HEK293 (cell line): ENCODE measurements around the gene SPDYC.

ENCODE experiments used
- CTCF ChIA-PET: fragments of 350-600 bp; formaldehyde crosslinking; extraction: SDS; loops from one replicate; lab custom pipeline; 2021; ENCODE audit warnings: antibody characterized with exemption; lab: Yijun Ruan, JAX
- POLR2A ChIA-PET: fragments of 300-600 bp; formaldehyde crosslinking; extraction: SDS; loops from one replicate; lab custom pipeline; 2020; ENCODE audit warnings: antibody characterized with exemption, inconsistent platforms; lab: Yijun Ruan, JAX
- H3K27ac ChIP-seq: fragments of 200-500 bp; sonication (Bioruptor generic); 2 replicates; pipeline ENCODE4 v1.5.1; 2014; ENCODE audit warnings: low read depth, low read length, control low read depth, inconsistent platforms; ENCODE audit errors: extremely low read depth
- H3K36me3 ChIP-seq, 2 experiments: fragments of 200-500 bp in 1 of 2; sonication (Bioruptor generic) in 1 of 2; 1 replicate in 1 of 2; 2 replicates in 1 of 2; pipeline ENCODE4 v1.5.1; 2014 to 2017; ENCODE audit warnings: inconsistent platforms in 2 of 2, low read length in 2 of 2; ENCODE audit not compliant: control insufficient read depth in 2 of 2, insufficient read depth in 1 of 2
- H3K4me1 ChIP-seq: fragments of 200-500 bp; sonication (Bioruptor generic); 2 replicates; pipeline ENCODE4 v1.5.1; 2014; ENCODE audit warnings: mild to moderate bottlenecking, low read length, inconsistent platforms; ENCODE audit not compliant: control insufficient read depth, insufficient read depth
- H3K4me3 ChIP-seq: 2 replicates; pipeline ENCODE4 v1.5.1; 2011; ENCODE audit warnings: low read depth, mild to moderate bottlenecking, control low read depth, low read length, moderate library complexity
- H3K9me3 ChIP-seq: fragments of 200-500 bp; sonication (Bioruptor generic); 2 replicates; pipeline ENCODE4 v1.5.1; 2014; ENCODE audit warnings: low read depth, low read length, inconsistent platforms; ENCODE audit not compliant: control insufficient read depth, insufficient read depth
- BCL11B ChIP-seq: fragments of 450-650 bp; formaldehyde crosslinking; IDR thresholded peaks from 2 replicates; pipeline ENCODE4 v1.5.1; 2016; ENCODE audit warnings: low read depth, missing biosample characterization, missing genetic modification characterization
- GLIS1 ChIP-seq: fragments of 450-650 bp; formaldehyde crosslinking; IDR thresholded peaks from 2 replicates; pipeline ENCODE4 v1.5.1; 2016; ENCODE audit warnings: missing biosample characterization, missing genetic modification characterization
- GLIS2 ChIP-seq: fragments of 450-650 bp; formaldehyde crosslinking; IDR thresholded peaks from 2 replicates; pipeline ENCODE4 v1.5.1; 2016; ENCODE audit warnings: missing biosample characterization, missing genetic modification characterization
- KLF1 ChIP-seq: fragments of 450-650 bp; formaldehyde crosslinking; IDR thresholded peaks from 2 replicates; pipeline ENCODE4 v1.5.1; 2016; ENCODE audit warnings: missing biosample characterization, missing genetic modification characterization
- KLF7 ChIP-seq: fragments of 450-650 bp; formaldehyde crosslinking; IDR thresholded peaks from 2 replicates; pipeline ENCODE4 v1.5.1; 2016; ENCODE audit warnings: missing biosample characterization, missing genetic modification characterization, borderline replicate concordance
- KLF8 ChIP-seq: fragments of 450-650 bp; formaldehyde crosslinking; IDR thresholded peaks from 2 replicates; pipeline ENCODE4 v1.5.1; 2016; ENCODE audit warnings: missing biosample characterization, missing genetic modification characterization
- MEIS1 ChIP-seq: sonication (generic); formaldehyde crosslinking; IDR thresholded peaks from 2 replicates; pipeline ENCODE4 v1.8.1; 2022; ENCODE audit warnings: missing genetic modification reagents, mild to moderate bottlenecking, borderline replicate concordance
- PRDM1 ChIP-seq: fragments of 450-650 bp; formaldehyde crosslinking; IDR thresholded peaks from 2 replicates; pipeline ENCODE4; 2016; ENCODE audit warnings: missing biosample characterization, missing genetic modification characterization
- SALL2 ChIP-seq: fragments of 450-650 bp; formaldehyde crosslinking; IDR thresholded peaks from 2 replicates; pipeline ENCODE4 v1.5.0; 2017; ENCODE audit warnings: missing biosample characterization, mild to moderate bottlenecking, missing genetic modification characterization, borderline replicate concordance
- SCRT1 ChIP-seq: fragments of 450-650 bp; formaldehyde crosslinking; IDR thresholded peaks from 2 replicates; pipeline ENCODE4 v1.5.1; 2016; ENCODE audit warnings: missing biosample characterization, missing genetic modification characterization, borderline replicate concordance
- YY1 ChIP-seq: fragments of 450-650 bp; formaldehyde crosslinking; IDR thresholded peaks from 2 replicates; pipeline ENCODE4 v1.5.1; 2018; ENCODE audit warnings: missing biosample characterization, missing genetic modification characterization
- ZFP69B ChIP-seq: fragments of 450-650 bp; formaldehyde crosslinking; IDR thresholded peaks from 2 replicates; pipeline ENCODE4 v1.5.1; 2016; ENCODE audit warnings: missing biosample characterization, missing genetic modification characterization
- ZIC2 ChIP-seq: fragments of 450-650 bp; formaldehyde crosslinking; IDR thresholded peaks from 2 replicates; pipeline ENCODE4 v1.5.1; 2016; ENCODE audit warnings: missing biosample characterization, missing genetic modification characterization
- ZNF112 ChIP-seq: fragments of 450-650 bp; formaldehyde crosslinking; IDR thresholded peaks from 2 replicates; pipeline ENCODE4 v1.5.0; 2017; ENCODE audit warnings: missing biosample characterization, missing genetic modification characterization
- ZNF132 ChIP-seq: fragments of 450-650 bp; formaldehyde crosslinking; IDR thresholded peaks from 2 replicates; pipeline ENCODE4 v1.5.1; 2017; ENCODE audit warnings: missing biosample characterization, missing genetic modification characterization, borderline replicate concordance
- ZNF155 ChIP-seq: fragments of 450-650 bp; formaldehyde crosslinking; IDR thresholded peaks from 2 replicates; pipeline ENCODE4 v1.5.1; 2016; ENCODE audit warnings: missing biosample characterization, missing genetic modification characterization
- ZNF175 ChIP-seq: fragments of 450-650 bp; formaldehyde crosslinking; IDR thresholded peaks from 2 replicates; pipeline ENCODE4 v1.5.1; 2016; ENCODE audit warnings: missing biosample characterization, missing genetic modification characterization
- ZNF19 ChIP-seq: fragments of 450-650 bp; formaldehyde crosslinking; IDR thresholded peaks from 2 replicates; pipeline ENCODE4; 2016; ENCODE audit warnings: missing biosample characterization, missing genetic modification characterization, low read depth
- ZNF214 ChIP-seq: fragments of 450-650 bp; formaldehyde crosslinking; IDR thresholded peaks from 2 replicates; pipeline ENCODE4 v1.5.1; 2017; ENCODE audit warnings: missing biosample characterization, mild to moderate bottlenecking, missing genetic modification characterization, borderline replicate concordance
- ZNF266 ChIP-seq: fragments of 450-650 bp; formaldehyde crosslinking; IDR thresholded peaks from 2 replicates; pipeline ENCODE4 v1.5.1; 2016; ENCODE audit warnings: missing biosample characterization, missing genetic modification characterization, low read depth
- ZNF341 ChIP-seq: fragments of 450-650 bp; formaldehyde crosslinking; IDR thresholded peaks from 2 replicates; pipeline ENCODE4; 2016; ENCODE audit warnings: low read depth, missing biosample characterization, missing genetic modification characterization
- ZNF48 ChIP-seq: fragments of 450-650 bp; formaldehyde crosslinking; IDR thresholded peaks from 2 replicates; pipeline ENCODE4 v1.5.1; 2016; ENCODE audit warnings: missing biosample characterization, missing genetic modification characterization
- ZNF510 ChIP-seq: fragments of 450-650 bp; formaldehyde crosslinking; IDR thresholded peaks from 2 replicates; pipeline ENCODE4 v1.5.1; 2018; ENCODE audit warnings: mild to moderate bottlenecking, missing genetic modification characterization, missing biosample characterization; ENCODE audit not compliant: insufficient replicate concordance
- ZNF600 ChIP-seq: fragments of 450-650 bp; formaldehyde crosslinking; IDR thresholded peaks from 2 replicates; pipeline ENCODE4 v1.5.1; 2016; ENCODE audit warnings: missing biosample characterization, missing genetic modification characterization
- ZNF701 ChIP-seq: fragments of 450-650 bp; formaldehyde crosslinking; IDR thresholded peaks from 2 replicates; pipeline ENCODE4 v1.5.1; 2016; ENCODE audit warnings: missing biosample characterization, missing genetic modification characterization
- ZNF791 ChIP-seq: fragments of 450-650 bp; formaldehyde crosslinking; IDR thresholded peaks from 2 replicates; pipeline ENCODE4 v1.5.1; 2016; ENCODE audit warnings: missing biosample characterization, missing genetic modification characterization
- ZNF837 ChIP-seq: fragments of 450-650 bp; formaldehyde crosslinking; IDR thresholded peaks from 2 replicates; pipeline ENCODE4 v1.5.1; 2016; ENCODE audit warnings: missing biosample characterization, missing genetic modification characterization
- TF ChIP-seq, protein P1 (sequence below): fragments of 450-650 bp; IDR thresholded peaks from 2 replicates; pipeline ENCODE4 v1.5.1; 2018; ENCODE audit warnings: missing biosample characterization, mild to moderate bottlenecking, missing genetic modification characterization
- TF ChIP-seq, protein P2 (sequence below): fragments of 450-650 bp; formaldehyde crosslinking; IDR thresholded peaks from 2 replicates; pipeline ENCODE4 v1.5.1; 2016; ENCODE audit warnings: missing biosample characterization, missing genetic modification characterization
- TF ChIP-seq, protein P3 (sequence below): fragments of 450-650 bp; formaldehyde crosslinking; IDR thresholded peaks from 2 replicates; pipeline ENCODE4 v1.5.1; 2016; ENCODE audit warnings: missing biosample characterization, missing genetic modification characterization

Gene SPDYC

DNA sequence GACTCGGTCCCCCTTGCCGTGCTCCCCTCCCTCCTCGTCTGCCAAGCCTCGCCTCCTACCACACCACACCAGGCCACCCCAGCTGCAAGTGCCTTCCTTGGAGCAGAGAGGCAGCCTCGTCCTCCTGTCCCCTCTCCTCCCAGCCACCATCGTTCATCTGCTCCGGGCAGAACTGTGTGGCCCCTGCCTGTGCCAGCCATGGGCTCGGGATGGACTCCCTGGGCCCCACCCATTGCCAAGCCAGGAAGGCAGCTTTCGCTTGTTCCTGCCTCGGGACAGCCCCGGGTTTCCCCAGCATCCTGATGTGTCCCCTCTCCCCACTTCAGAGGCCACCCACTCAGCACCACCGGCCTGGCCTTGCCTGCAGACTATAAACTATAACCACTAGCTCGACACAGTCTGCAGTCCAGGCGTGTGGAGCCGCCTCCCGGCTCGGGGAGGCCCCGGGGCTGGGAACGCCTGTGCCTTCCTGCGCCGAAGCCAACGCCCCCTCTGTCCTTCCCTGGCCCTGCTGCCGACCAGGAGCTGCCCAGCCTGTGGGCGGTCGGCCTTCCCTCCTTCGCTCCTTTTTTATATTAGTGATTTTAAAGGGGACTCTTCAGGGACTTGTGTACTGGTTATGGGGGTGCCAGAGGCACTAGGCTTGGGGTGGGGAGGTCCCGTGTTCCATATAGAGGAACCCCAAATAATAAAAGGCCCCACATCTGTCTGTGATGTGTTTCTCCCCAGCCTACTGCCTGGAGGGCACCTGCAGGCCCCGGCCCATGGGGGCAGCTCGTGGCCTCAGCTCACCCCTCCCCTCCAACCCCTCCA, 41.5 kb downstream of the SPDYC start:
- CTCF ChIA-PET = interaction anchor here (0.7 to 2.2 kb wide), 2 partner anchors 39 to 162 kb away, joined by 3 to 5 read pairs; no protein-coding TSS in a partner anchor
- H3K27ac ChIP-seq = no peak overlapping the region
- peaks cover 0 to 48% of the 10 kb centered on the region in 2 experiments; a peak in 1 of 3 replicates for H3K36me3 ChIP-seq
- no peaks in the 10 kb centered on the region for H3K9me3 ChIP-seq
- H3K4me3 ChIP-seq = no peak overlapping the region
- POLR2A ChIA-PET = interaction anchor here (0.6 kb wide), 1 partner anchor 62 kb away, joined by 4 read pairs; no protein-coding TSS in a partner anchor
- H3K4me1 ChIP-seq = no peaks in the 10 kb centered on the region
- TF ChIP-seq ZNF266 (tag by site-specific recombination) (no peak), KLF8 (tag by site-specific recombination) (no peak), SCRT1 (no peak), ZNF341 (no peak), ZNF701 (no peak), ZNF112 (no peak), ZNF19 (tag by site-specific recombination) (no peak), SALL2 (tag by site-specific recombination) (no peak), ZFP69B (tag by site-specific recombination) (no peak), KLF1 (no peak), ZNF791 (tag by site-specific recombination) (no peak), ZNF214 (tag by site-specific recombination) (no peak), ZNF600 (tag by site-specific recombination) (no peak), ZNF510 (tag by site-specific recombination) (no peak), MEIS1 (CRISPR knock-in tag) (no peak), KLF7 (no peak), PRDM1 (tag by site-specific recombination) (no peak)
- TF ChIP-seq, protein P1, sequence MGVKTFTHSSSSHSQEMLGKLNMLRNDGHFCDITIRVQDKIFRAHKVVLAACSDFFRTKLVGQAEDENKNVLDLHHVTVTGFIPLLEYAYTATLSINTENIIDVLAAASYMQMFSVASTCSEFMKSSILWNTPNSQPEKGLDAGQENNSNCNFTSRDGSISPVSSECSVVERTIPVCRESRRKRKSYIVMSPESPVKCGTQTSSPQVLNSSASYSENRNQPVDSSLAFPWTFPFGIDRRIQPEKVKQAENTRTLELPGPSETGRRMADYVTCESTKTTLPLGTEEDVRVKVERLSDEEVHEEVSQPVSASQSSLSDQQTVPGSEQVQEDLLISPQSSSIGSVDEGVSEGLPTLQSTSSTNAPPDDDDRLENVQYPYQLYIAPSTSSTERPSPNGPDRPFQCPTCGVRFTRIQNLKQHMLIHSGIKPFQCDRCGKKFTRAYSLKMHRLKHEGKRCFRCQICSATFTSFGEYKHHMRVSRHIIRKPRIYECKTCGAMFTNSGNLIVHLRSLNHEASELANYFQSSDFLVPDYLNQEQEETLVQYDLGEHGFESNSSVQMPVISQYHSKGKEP (tag by site-specific recombination) = no peak
- TF ChIP-seq, protein P2, sequence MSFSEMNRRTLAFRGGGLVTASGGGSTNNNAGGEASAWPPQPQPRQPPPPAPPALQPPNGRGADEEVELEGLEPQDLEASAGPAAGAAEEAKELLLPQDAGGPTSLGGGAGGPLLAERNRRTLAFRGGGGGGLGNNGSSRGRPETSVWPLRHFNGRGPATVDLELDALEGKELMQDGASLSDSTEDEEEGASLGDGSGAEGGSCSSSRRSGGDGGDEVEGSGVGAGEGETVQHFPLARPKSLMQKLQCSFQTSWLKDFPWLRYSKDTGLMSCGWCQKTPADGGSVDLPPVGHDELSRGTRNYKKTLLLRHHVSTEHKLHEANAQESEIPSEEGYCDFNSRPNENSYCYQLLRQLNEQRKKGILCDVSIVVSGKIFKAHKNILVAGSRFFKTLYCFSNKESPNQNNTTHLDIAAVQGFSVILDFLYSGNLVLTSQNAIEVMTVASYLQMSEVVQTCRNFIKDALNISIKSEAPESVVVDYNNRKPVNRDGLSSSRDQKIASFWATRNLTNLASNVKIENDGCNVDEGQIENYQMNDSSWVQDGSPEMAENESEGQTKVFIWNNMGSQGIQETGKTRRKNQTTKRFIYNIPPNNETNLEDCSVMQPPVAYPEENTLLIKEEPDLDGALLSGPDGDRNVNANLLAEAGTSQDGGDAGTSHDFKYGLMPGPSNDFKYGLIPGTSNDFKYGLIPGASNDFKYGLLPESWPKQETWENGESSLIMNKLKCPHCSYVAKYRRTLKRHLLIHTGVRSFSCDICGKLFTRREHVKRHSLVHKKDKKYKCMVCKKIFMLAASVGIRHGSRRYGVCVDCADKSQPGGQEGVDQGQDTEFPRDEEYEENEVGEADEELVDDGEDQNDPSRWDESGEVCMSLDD (tag by site-specific recombination) = no peak

DNA sequence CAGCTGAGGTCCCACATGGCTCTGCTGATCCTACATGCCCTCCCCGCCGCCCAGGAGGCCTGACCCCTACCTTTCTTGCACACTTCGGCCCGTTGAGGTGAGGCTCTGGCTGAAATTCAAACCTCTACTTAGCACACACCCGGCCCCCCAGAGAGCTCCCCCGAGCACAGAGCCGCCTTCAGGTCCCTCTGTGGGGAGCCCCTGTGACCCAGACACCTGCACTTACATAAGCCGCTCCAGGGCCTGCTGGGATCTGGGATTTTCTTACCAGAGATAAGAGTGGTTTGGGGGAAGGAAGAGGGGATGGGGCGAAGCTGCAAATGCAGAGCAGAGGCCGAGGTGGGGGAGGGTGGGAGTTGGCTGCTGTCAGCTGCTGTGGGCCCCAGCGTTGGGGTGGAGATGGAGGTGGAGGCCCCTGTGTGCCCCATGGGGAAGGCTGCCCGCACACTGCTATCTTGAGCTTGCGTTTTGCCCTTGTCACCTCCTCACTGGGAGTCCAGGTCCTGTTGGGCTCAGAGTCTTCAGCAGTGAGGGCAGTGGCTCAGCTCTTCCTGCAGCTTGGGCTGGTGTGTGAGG, 42.3 kb downstream of the SPDYC start:
- no peak overlapping the region for H3K27ac ChIP-seq
- TF ChIP-seq ZNF48 (tag by site-specific recombination) = no peak
- no peak for TF ChIP-seq ZNF837 (tag by site-specific recombination)
- TF ChIP-seq ZIC2 = peak; percentile 76; the same call in 1 of the 2 replicates
- TF ChIP-seq GLIS2 = peak; percentile 19; the same call in 1 of the 2 replicates
- no peak for TF ChIP-seq BCL11B (tag by site-specific recombination)
- TF ChIP-seq, protein P3, sequence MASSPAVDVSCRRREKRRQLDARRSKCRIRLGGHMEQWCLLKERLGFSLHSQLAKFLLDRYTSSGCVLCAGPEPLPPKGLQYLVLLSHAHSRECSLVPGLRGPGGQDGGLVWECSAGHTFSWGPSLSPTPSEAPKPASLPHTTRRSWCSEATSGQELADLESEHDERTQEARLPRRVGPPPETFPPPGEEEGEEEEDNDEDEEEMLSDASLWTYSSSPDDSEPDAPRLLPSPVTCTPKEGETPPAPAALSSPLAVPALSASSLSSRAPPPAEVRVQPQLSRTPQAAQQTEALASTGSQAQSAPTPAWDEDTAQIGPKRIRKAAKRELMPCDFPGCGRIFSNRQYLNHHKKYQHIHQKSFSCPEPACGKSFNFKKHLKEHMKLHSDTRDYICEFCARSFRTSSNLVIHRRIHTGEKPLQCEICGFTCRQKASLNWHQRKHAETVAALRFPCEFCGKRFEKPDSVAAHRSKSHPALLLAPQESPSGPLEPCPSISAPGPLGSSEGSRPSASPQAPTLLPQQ (tag by site-specific recombination) = peak; percentile 31; the same call in 1 of the 2 replicates
- no peak for TF ChIP-seq YY1 (tag by site-specific recombination)
- TF ChIP-seq GLIS1 (tag by site-specific recombination) = peak; percentile 86
- no peak for TF ChIP-seq ZNF155 (tag by site-specific recombination)
- TF ChIP-seq ZNF132 (tag by site-specific recombination) = no peak
- no peak for TF ChIP-seq ZNF175 (tag by site-specific recombination)
- no peaks in the 10 kb centered on the region for H3K4me1 ChIP-seq
- peaks cover 0 to 43% of the 10 kb centered on the region in 2 experiments; a peak in 1 of 3 replicates for H3K36me3 ChIP-seq
- no peak overlapping the region for H3K4me3 ChIP-seq
- POLR2A ChIA-PET = no interaction called here
- CTCF ChIA-PET = no interaction called here
- no peaks in the 10 kb centered on the region for H3K9me3 ChIP-seq
